Measurements from ENCODE around the gene NPAT.

DNA sequence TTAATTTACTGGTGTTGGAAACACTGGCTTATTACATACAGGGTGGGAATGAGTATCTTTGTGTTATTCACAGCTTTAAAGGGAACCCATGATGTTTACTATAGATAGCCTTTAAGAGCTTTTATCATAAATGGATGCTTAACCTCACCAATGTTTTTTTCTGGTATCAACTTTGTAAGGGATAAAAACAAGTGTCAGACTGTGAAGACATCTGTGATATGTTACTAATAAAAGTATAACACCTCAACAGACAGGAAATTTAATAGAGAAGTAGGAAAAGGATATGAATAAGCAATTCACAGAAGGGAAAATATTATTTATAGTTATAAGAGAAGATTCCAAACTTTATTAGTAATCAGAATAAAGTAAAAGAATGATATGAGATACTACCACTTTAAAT, 54.8 kb downstream of the NPAT start:
- TF ChIP-seq, protein P1, sequence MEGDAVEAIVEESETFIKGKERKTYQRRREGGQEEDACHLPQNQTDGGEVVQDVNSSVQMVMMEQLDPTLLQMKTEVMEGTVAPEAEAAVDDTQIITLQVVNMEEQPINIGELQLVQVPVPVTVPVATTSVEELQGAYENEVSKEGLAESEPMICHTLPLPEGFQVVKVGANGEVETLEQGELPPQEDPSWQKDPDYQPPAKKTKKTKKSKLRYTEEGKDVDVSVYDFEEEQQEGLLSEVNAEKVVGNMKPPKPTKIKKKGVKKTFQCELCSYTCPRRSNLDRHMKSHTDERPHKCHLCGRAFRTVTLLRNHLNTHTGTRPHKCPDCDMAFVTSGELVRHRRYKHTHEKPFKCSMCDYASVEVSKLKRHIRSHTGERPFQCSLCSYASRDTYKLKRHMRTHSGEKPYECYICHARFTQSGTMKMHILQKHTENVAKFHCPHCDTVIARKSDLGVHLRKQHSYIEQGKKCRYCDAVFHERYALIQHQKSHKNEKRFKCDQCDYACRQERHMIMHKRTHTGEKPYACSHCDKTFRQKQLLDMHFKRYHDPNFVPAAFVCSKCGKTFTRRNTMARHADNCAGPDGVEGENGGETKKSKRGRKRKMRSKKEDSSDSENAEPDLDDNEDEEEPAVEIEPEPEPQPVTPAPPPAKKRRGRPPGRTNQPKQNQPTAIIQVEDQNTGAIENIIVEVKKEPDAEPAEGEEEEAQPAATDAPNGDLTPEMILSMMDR (conservative IDR thresholded peaks at IDR 0.05; ENCODE audit: low read depth, low read length), result no peak
- TF ChIP-seq POLR2A (IDR thresholded peaks at IDR 0.05; ENCODE audit: low read depth, low read length) (no peak), CEBPB (IDR thresholded peaks at IDR 0.05; ENCODE audit: low read depth, low read length) (no peak), RAD21 (IDR thresholded peaks at IDR 0.05; ENCODE audit: low read length) (no peak), MAFK (IDR thresholded peaks at IDR 0.05; ENCODE audit: low read depth, low read length) (no peak)
